Glomerular visceral epithelial cell (primary cell): ENCODE results near the gene CYB5R3.
A peak's percentile ranks its signal among the peaks of the same experiment; 100 is the strongest.

Experiments used
- DNase-seq: peaks from one replicate; pipeline ENCODE4 v3.0.0-alpha.2; 2016; ENCODE audit errors: extremely low spot score

CYB5R3 gene

GRCh38 chr22:42649246-42650099 lies at the start of gene CYB5R3:
Gene CYB5R3, minus strand, starts transcription at chr22:42649392. Its CDS starts 77 bp downstream, at chr22:42649315.
- peak; percentile 80 for DNase-seq

- DNase-seq = peak; percentile 90
These were observed 48.4 kb upstream of the CYB5R3 start for GRCh38 chr22:42697542-42698013.

- DNase-seq = no peak
These were observed 47.3 kb upstream of the CYB5R3 start for GRCh38 chr22:42696331-42696967.

- DNase-seq = no peak
These were observed 46.1 kb upstream of the CYB5R3 start for GRCh38 chr22:42695294-42695693.

GRCh38 chr22:42693763-42694683 lies 44.8 kb upstream of the CYB5R3 start:
- DNase-seq = no peak

- DNase-seq = no peak
These were observed 44.0 kb upstream of the CYB5R3 start for GRCh38 chr22:42693055-42693762.

GRCh38 chr22:42692239-42693054 lies 43.3 kb upstream of the CYB5R3 start:
- DNase-seq = no peak

GRCh38 chr22:42691440-42691839 lies 42.2 kb upstream of the CYB5R3 start:
- no peak for DNase-seq

GRCh38 chr22:42688241-42689211 lies 39.3 kb upstream of the CYB5R3 start:
- DNase-seq = peak; percentile 90

GRCh38 chr22:42686756-42687491 lies 37.7 kb upstream of the CYB5R3 start:
- no peak for DNase-seq

GRCh38 chr22:42685941-42686653 lies 36.9 kb upstream of the CYB5R3 start:
- no peak for DNase-seq

GRCh38 chr22:42684462-42685195 lies 35.4 kb upstream of the CYB5R3 start:
- DNase-seq = no peak

- DNase-seq = no peak
These were observed 34.5 kb upstream of the CYB5R3 start for GRCh38 chr22:42683578-42684283.

- no peak for DNase-seq
These were observed 33.1 kb upstream of the CYB5R3 start for GRCh38 chr22:42682113-42682851.

- DNase-seq = peak; percentile 89
These were observed 31.5 kb upstream of the CYB5R3 start for GRCh38 chr22:42680648-42681047.

- no peak for DNase-seq
These were observed 30.5 kb upstream of the CYB5R3 start for GRCh38 chr22:42679691-42680090.
